22Rv1 (cell line): ENCODE data around the gene GPR155.

Experiments used
- ZFX ChIP-seq: fragments of 450-650 bp; IDR thresholded peaks from 2 replicates; pipeline ENCODE4 v1.6.1; 2017; ENCODE audit warnings: antibody characterized with exemption, borderline replicate concordance
- TF ChIP-seq, protein P1 (sequence below): fragments of 450-650 bp; IDR thresholded peaks from 2 replicates; pipeline ENCODE4 v1.5.1; 2017; ENCODE audit warnings: mild to moderate bottlenecking

DNA sequence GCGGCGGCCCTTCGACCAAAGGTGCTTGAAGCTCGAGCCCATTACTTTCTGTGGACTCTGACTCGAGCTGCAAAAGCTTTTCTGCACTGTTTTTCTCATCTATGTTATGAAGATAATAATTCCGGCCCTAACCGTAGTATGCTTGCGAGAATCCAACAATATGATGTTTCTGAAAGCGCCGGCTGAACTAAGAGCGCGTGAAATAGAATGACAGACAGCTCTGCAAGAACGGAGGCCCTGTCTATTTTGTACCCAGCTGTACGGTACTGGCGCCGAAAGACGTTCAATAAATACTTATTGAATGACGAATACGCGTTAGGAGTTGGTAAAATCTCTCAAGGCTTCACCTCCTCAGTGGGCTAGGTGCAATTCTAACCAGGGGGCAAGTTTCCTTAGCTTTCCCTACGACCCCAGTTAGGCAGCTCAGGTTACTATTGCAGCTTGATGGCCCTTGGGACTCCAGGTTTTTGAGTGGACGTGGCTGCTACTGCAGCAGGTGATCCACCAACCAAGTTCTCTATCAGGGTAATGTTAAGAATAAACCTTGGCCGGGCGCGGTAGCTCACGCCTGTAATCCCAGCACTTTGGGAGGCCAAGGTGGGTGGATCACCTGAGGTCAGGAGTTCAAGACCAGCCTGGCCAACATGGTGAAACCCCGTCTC is 90.7 kb downstream of the GPR155 start:
- TF ChIP-seq, protein P1, sequence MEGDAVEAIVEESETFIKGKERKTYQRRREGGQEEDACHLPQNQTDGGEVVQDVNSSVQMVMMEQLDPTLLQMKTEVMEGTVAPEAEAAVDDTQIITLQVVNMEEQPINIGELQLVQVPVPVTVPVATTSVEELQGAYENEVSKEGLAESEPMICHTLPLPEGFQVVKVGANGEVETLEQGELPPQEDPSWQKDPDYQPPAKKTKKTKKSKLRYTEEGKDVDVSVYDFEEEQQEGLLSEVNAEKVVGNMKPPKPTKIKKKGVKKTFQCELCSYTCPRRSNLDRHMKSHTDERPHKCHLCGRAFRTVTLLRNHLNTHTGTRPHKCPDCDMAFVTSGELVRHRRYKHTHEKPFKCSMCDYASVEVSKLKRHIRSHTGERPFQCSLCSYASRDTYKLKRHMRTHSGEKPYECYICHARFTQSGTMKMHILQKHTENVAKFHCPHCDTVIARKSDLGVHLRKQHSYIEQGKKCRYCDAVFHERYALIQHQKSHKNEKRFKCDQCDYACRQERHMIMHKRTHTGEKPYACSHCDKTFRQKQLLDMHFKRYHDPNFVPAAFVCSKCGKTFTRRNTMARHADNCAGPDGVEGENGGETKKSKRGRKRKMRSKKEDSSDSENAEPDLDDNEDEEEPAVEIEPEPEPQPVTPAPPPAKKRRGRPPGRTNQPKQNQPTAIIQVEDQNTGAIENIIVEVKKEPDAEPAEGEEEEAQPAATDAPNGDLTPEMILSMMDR = no peak
- TF ChIP-seq ZFX = no peak
